Measurements from ENCODE around the gene CSNK1A1.

DNA sequence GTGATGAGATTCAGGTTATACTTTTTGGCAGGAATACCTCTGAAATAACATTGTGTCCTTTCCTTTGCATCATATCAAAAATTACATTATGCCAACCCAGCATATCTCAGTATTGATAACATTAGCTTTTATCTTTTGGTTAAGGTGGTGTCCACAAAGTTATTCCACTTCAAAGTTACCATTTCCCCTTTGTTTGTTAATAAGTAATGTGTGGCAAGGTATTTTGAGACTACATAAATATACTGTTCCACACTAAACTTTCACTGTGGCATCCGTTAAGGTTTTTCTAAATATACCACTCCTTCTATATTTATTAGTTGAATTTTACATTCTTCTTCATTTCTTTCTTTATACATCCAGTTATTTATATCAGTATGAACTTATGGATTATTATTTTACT, 16.0 kb upstream of the CSNK1A1 start:
- TF ChIP-seq CTCF (conservative IDR thresholded peaks at IDR 0.05; ENCODE audit: low read depth, low read length) (no peak), EZH2 (IDR thresholded peaks at IDR 0.05; ENCODE audit: borderline replicate concordance, low read depth, low read length, poor library complexity, severe bottlenecking) (no peak)

Measured in A673 (cell line).